Natural killer cell (primary cell): ENCODE data around the gene MTFR1L. TPM values are rescaled to one million over a fixed set of nuclear protein-coding genes. Genes with fewer than 3 reads are reported as not detected.

Experiments
- ATAC-seq, 3 donors: fragments of 150-1000 bp in 2 of 3; fragments of 200-7000 bp in 1 of 3; cut with Tn5 transposase; 1 replicate in 1 of 3; 2 replicates in 2 of 3; pipeline ENCODE4 v1.10.0; 2021; ENCODE audit warnings: mild to moderate bottlenecking in 2 of 3, moderate library complexity in 2 of 3
- DNase-seq, 2 donors: peaks; one replicate each; pipeline versions ENCODE4 v3.0.0 to v3.0.0-alpha.2; 2013 to 2021; ENCODE audit warnings: mixed read lengths in 1 of 2
- H3K27ac ChIP-seq: one replicate; pipeline ENCODE4 v1.5.1; 2013; ENCODE audit warnings: mild to moderate bottlenecking, low read length
- H3K27me3 ChIP-seq: one replicate; pipeline ENCODE4 v1.6.1; 2013; ENCODE audit warnings: low read length; ENCODE audit not compliant: control insufficient read depth, insufficient read depth
- H3K36me3 ChIP-seq: one replicate; pipeline ENCODE4 v1.6.1; 2013; ENCODE audit warnings: low read length; ENCODE audit not compliant: control insufficient read depth, insufficient read depth
- H3K4me1 ChIP-seq: one replicate; pipeline ENCODE4 v1.6.1; 2013; ENCODE audit warnings: low read length; ENCODE audit not compliant: control insufficient read depth, insufficient read depth
- H3K4me3 ChIP-seq: one replicate; pipeline ENCODE4 v1.5.1; 2013; ENCODE audit warnings: low read length
- H3K9me3 ChIP-seq: one replicate; pipeline ENCODE4 v1.6.1; 2013; ENCODE audit warnings: low read length; ENCODE audit not compliant: control insufficient read depth, insufficient read depth
- H3K27ac Mint-ChIP-seq, 2 donors: one replicate each; pipeline ENCODE4 v1.8.0; 2022; ENCODE audit warnings: mild to moderate bottlenecking in 2 of 2, mixed read lengths in 2 of 2, moderate library complexity in 1 of 2
- H3K27me3 Mint-ChIP-seq, 2 donors: one replicate each; pipeline ENCODE4 v1.8.0; 2022; ENCODE audit warnings: low read depth in 2 of 2, mixed read lengths in 2 of 2
- H3K36me3 Mint-ChIP-seq: one replicate; pipeline ENCODE4 v1.8.0; 2022; ENCODE audit warnings: mixed read lengths
- H3K4me1 Mint-ChIP-seq, 2 donors: one replicate each; pipeline ENCODE4 v1.8.0; 2022; ENCODE audit warnings: mixed read lengths in 2 of 2
- H3K4me3 Mint-ChIP-seq: one replicate; pipeline ENCODE4 v1.8.0; 2022; ENCODE audit warnings: mild to moderate bottlenecking, moderate library complexity, mixed read lengths
- H3K9me3 Mint-ChIP-seq, 2 donors: one replicate each; pipeline ENCODE4 v1.8.0; 2022; ENCODE audit warnings: mixed read lengths in 2 of 2
- WGBS: methylation state at CpG from one replicate; pipeline ENCODE4 v1.1.7; 2013; ENCODE audit warnings: missing lambda C conversion rate; ENCODE audit not compliant: insufficient coverage; 5-methylcytosine and 5-hydroxymethylcytosine counted together
- intact Hi-C: fragments of 100-400 bp; cut with micrococcal nuclease; formaldehyde crosslinking; loops from one replicate; pipeline ENCODE4 v1.14.2; 2022
- total RNA-seq, 4 donors: library from RNA; stranded (reverse); fragments of 120-200 nt in 1 of 4; gene quantifications; one replicate each; pipeline versions ENCODE4 v1.2.3 to v1.2.4, GENCODE V29; 2013 to 2022
- TF ChIP-seq, protein P1 (sequence below): fragments of 200-600 bp; IDR thresholded peaks from one replicate; pipeline ENCODE4 v1.8.0; 2022; ENCODE audit warnings: antibody characterized with exemption

The MTFR1L gene
- total RNA-seq, 3 donors from 2014 or later (not counting 1 experiment from before 2014, with no cell fraction given) = 33.4 to 39.0 (median 39.0) TPM

DNA sequence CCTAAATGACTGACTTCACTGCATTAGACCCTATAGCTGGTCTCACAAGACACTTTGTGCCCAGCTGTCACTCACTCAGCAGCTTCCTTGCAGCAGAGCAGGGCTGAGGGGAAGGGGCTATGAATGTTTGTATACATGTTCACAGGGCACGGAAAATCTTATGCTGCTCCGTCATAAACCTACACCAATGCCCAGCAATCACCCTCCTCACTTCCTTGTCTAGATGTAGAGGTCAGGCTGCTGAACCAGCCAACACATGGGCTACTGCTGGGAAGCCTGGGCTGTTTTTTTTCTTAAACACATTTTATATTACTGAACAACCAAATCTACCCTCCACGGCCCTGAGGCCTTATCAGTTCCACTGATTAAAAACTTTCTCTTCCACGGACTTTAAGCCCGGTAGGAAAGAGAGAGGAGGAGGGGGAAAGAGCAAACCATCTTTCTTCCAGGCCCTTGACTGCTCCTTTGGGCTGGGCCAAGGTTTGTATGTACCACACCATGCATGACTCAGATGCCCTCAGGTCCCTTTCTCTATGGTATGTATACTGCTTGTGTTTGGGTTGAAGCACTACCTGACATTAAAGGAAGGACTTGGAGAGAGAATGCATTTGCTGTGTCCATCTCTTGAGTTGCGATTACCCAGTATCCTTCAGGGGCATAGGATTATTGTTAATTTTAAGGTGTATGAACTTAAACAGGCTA, 12.7 kb downstream of the MTFR1L start:
- H3K4me3 ChIP-seq = no peak overlapping the region
- TF ChIP-seq, protein P1, sequence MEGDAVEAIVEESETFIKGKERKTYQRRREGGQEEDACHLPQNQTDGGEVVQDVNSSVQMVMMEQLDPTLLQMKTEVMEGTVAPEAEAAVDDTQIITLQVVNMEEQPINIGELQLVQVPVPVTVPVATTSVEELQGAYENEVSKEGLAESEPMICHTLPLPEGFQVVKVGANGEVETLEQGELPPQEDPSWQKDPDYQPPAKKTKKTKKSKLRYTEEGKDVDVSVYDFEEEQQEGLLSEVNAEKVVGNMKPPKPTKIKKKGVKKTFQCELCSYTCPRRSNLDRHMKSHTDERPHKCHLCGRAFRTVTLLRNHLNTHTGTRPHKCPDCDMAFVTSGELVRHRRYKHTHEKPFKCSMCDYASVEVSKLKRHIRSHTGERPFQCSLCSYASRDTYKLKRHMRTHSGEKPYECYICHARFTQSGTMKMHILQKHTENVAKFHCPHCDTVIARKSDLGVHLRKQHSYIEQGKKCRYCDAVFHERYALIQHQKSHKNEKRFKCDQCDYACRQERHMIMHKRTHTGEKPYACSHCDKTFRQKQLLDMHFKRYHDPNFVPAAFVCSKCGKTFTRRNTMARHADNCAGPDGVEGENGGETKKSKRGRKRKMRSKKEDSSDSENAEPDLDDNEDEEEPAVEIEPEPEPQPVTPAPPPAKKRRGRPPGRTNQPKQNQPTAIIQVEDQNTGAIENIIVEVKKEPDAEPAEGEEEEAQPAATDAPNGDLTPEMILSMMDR = no peak
- Mint-ChIP-seq H3K4me3 (no peak overlapping the region), H3K9me3 (no peaks in the 10 kb centered on the region), H3K27ac (no peak overlapping the region), H3K36me3 (peaks cover 14% of the 10 kb centered on the region), H3K4me1 (peaks cover 0 to 5% of the 10 kb centered on the region in 2 donors), H3K27me3 (no peaks in the 10 kb centered on the region)
- intact Hi-C loops = no loop called here
- no peaks in the 10 kb centered on the region for H3K4me1 ChIP-seq
- no peaks in the 10 kb centered on the region for H3K9me3 ChIP-seq
- no peaks in the 10 kb centered on the region for H3K27me3 ChIP-seq
- DNase-seq (no peak), ATAC-seq (no peak)
- WGBS = 98% methylated on average over 5 of the region's 6 CpGs
- H3K36me3 ChIP-seq = peaks cover 61% of the 10 kb centered on the region
- H3K27ac ChIP-seq = no peak overlapping the region

DNA sequence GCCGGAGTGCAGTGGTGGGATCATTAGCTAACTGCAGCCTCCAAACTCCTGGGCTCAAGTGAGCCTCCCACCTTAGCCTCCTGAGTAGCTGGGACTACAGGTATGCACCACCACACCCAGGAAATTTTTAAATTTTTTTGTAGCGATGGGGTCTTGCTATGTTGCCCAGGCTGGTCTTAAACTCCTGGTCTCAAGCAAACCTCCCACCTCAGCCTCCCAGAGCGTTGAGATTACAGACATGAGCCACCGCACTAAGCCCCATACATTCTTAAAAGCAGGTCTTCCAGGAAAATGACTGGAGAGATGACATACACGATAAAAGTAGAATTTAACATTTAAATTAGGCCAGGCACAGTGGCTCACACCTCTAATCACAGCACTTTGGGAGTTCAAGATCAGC, 13.4 kb downstream of the MTFR1L start:
- no peak overlapping the region for H3K27ac ChIP-seq
- TF ChIP-seq, protein P1 = no peak
- H3K4me1 ChIP-seq = no peaks in the 10 kb centered on the region
- Mint-ChIP-seq H3K4me1 (peaks cover 0 to 5% of the 10 kb centered on the region in 2 donors), H3K27me3 (no peaks in the 10 kb centered on the region), H3K27ac (no peak overlapping the region), H3K36me3 (peaks cover 14% of the 10 kb centered on the region), H3K9me3 (no peaks in the 10 kb centered on the region), H3K4me3 (no peak overlapping the region)
- no peak overlapping the region for H3K4me3 ChIP-seq
- intact Hi-C loops = no loop called here
- no peaks in the 10 kb centered on the region for H3K27me3 ChIP-seq
- peaks cover 56% of the 10 kb centered on the region for H3K36me3 ChIP-seq
- WGBS = 98% methylated on average over 5 of the region's 5 CpGs
- ATAC-seq (no peak), DNase-seq (no peak)
- no peaks in the 10 kb centered on the region for H3K9me3 ChIP-seq

DNA sequence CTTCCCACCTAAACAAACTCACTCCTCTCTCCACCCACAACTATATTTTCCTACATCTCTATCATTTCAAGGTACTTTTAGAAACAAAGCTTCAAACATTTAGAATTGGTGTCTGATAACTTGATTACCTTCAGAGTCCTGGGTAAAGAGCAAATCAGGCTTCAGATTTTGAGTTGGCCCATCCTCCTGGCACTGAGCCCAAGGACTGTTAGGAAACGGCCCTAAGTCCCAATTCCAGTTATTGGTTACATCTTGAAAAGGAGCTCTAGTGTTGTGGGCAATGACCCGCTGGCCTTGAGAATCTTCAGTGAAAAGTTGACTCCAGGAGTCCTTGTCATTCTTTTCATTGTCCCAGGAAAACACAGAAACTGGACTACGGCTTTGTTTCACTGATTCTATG, 15.1 kb downstream of the MTFR1L start:
- no peaks in the 10 kb centered on the region for H3K4me1 ChIP-seq
- no peak for DNase-seq
- ATAC-seq = no peak
- no peaks in the 10 kb centered on the region for H3K9me3 ChIP-seq
- Mint-ChIP-seq H3K9me3 (no peaks in the 10 kb centered on the region), H3K4me1 (peaks cover 0 to 5% of the 10 kb centered on the region in 2 donors), H3K27me3 (no peaks in the 10 kb centered on the region), H3K4me3 (no peak overlapping the region), H3K36me3 (peaks cover 8% of the 10 kb centered on the region), H3K27ac (no peak overlapping the region)
- 92% methylated on average over 3 of the region's 3 CpGs for WGBS
- no peak overlapping the region for H3K27ac ChIP-seq
- intact Hi-C loops = no loop called here
- TF ChIP-seq, protein P1 = no peak
- H3K36me3 ChIP-seq = peaks cover 41% of the 10 kb centered on the region
- no peaks in the 10 kb centered on the region for H3K27me3 ChIP-seq
- no peak overlapping the region for H3K4me3 ChIP-seq

DNA sequence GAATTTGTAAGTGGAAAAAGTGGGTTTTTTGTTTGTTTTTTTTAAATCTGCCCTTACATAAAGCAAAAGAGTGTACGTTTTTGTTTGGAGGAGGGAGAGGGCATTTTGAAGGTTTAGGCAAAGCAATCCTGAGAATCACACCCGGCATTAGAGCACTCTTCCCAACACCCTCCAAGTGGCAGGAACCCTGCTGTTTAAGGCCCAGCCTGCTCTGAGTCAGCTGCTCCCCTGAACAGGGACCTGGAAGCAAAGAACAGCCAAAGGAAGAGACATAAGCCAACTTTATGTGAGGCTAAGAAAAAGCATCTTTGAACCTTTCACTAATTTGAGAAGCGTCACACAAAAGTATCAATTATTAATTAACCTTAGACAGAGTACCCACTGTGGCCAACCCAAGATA, 16.9 kb downstream of the MTFR1L start:
- Mint-ChIP-seq H3K9me3 (no peaks in the 10 kb centered on the region), H3K27me3 (no peaks in the 10 kb centered on the region), H3K4me3 (no peak overlapping the region), H3K36me3 (no peaks in the 10 kb centered on the region), H3K27ac (no peak overlapping the region), H3K4me1 (no peaks in the 10 kb centered on the region)
- H3K4me3 ChIP-seq = no peak overlapping the region
- no peak for DNase-seq
- 100% methylated on average over 2 of the region's 3 CpGs for WGBS
- TF ChIP-seq, protein P1 = no peak
- intact Hi-C loops = no loop called here
- no peak for ATAC-seq
- no peaks in the 10 kb centered on the region for H3K9me3 ChIP-seq
- H3K4me1 ChIP-seq = no peaks in the 10 kb centered on the region
- no peak overlapping the region for H3K27ac ChIP-seq
- peaks cover 23% of the 10 kb centered on the region for H3K36me3 ChIP-seq
- H3K27me3 ChIP-seq = no peaks in the 10 kb centered on the region
